ENCODE measurements around the gene CD47.

CD47 gene

GRCh38 chr3:108108416-108108815 is 17.6 kb upstream of the CD47 start:
- TF ChIP-seq CTCF (IDR thresholded peaks at IDR 0.05; ENCODE audit: insufficient read depth, low read length, missing control alignments): no peak
- DNase-seq (ENCODE audit: low read depth, low spot score): no peak
- ChIA-PET POLR2A (no interaction called here), CTCF (no interaction called here)
- no peak overlapping the region for H3K4me3 ChIP-seq (ENCODE audit: low read depth, low read length)

DNA sequence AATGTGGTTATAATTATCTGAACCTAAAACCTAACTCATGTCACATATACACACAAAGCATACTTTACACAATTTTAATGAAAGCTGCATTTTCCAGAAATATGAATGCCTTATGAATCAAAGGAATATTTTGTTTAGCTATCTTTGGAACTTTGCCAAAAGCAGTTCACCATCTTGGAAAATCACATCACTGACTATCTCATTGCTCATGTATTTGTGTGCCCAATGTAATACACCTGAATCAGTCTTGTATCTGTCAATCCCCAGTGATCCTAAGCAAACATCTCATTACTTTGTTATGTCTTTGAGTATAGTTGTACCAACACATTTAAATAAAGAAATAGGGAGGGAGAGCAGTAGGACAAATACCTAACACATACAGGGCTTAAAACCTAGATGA is 15.6 kb upstream of the CD47 start:
- no peak for TF ChIP-seq CTCF (IDR thresholded peaks at IDR 0.05; ENCODE audit: insufficient read depth, low read length, missing control alignments)
- H3K4me3 ChIP-seq (ENCODE audit: low read depth, low read length): no peak overlapping the region
- ChIA-PET CTCF (interaction anchor here (3.8 kb wide), 1 partner anchor 14 kb away, joined by 15 read pairs; no protein-coding TSS in a partner anchor), POLR2A (no interaction called here)
- DNase-seq (ENCODE audit: low read depth, low spot score): no peak

DNA sequence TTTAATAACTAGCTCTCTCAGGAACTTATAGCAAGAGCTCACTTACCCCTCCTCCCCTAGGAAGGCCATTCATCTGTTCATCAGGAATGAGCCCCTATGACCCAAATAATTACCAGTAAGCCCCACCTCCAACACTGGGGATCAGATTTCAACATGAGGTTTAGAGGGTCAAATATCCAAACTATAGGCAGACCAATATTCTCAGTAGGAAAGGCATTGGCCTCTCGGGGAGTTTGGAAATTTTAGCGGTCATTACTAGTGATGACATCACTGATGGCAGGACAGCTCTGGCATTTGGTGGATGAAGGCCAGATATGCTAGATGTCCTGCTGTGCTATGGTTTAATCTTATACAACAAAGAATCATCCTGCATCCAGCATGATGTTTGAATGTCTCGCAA is 15.2 kb upstream of the CD47 start:
- DNase-seq (ENCODE audit: low read depth, low spot score): no peak
- POLR2A ChIA-PET: no interaction called here

GRCh38 chr3:108103886-108104797 is 13.3 kb upstream of the CD47 start:
- no peak for DNase-seq (ENCODE audit: low read depth, low spot score)
- ChIA-PET POLR2A (no interaction called here), CTCF (interaction anchor here (1.6 to 3.8 kb wide), 4 partner anchors 12 to 385 kb away, joined by 4 to 15 read pairs (median 5); no protein-coding TSS in a partner anchor)
- no peak for TF ChIP-seq CTCF (IDR thresholded peaks at IDR 0.05; ENCODE audit: insufficient read depth, low read length, missing control alignments)
- H3K4me3 ChIP-seq (ENCODE audit: low read depth, low read length): no peak overlapping the region

More for the DNA sequence above, 15.2 kb upstream of the CD47 start:
- CTCF ChIA-PET: interaction anchor here (3.8 kb wide), 1 partner anchor 14 kb away, joined by 15 read pairs; no protein-coding TSS in a partner anchor
- no peak overlapping the region for H3K4me3 ChIP-seq (ENCODE audit: low read depth, low read length)
- TF ChIP-seq CTCF (IDR thresholded peaks at IDR 0.05; ENCODE audit: insufficient read depth, low read length, missing control alignments): no peak

DNA sequence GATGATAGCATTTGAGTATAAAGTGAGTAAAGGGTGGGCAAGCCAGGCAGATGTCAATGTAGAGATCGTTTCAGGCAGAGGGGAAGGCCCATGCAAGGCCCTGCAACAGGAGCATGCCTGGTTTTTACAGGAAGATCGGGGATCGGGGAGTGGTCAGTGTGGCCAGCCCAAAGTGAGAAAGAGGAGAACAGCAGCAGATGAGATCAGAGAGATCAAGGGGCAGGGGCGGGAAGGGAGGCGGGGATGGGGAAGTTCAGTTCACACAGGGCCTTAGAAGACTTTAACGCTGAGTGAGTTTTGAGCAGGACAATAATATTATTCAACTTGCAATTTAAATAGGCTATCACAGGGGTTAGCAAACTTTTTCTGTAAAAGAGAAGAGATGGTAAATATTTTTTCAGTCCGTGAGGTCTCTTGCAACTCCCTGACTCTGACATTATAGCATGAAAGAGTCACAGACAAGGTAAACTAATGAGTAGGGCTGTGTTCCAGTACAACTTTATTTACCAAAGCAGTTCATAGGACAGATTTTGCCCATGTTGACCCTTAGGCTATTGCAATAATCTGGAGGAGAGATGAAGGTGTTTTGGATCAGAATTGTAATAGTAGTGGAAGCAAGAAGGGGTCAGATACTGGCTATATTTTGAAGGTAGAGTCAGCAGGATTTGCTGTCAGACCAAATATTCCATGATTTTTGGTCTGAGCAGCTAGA is 12.4 kb upstream of the CD47 start:
- no peak overlapping the region for H3K4me3 ChIP-seq (ENCODE audit: low read depth, low read length)
- POLR2A ChIA-PET: no interaction called here
- no peak for DNase-seq (ENCODE audit: low read depth, low spot score)
- no peak for TF ChIP-seq CTCF (IDR thresholded peaks at IDR 0.05; ENCODE audit: insufficient read depth, low read length, missing control alignments)
- CTCF ChIA-PET: interaction anchor here (1.1 to 3.8 kb wide), 3 partner anchors 11 to 374 kb away, joined by 3 to 15 read pairs (median 5); no protein-coding TSS in a partner anchor

All from AG04449 (cell line).